IMR-90 (cell line): ENCODE measurements around the gene RHBDD1. TPM values are rescaled to one million over a fixed set of nuclear protein-coding genes. Genes with fewer than 3 reads are reported as not detected.

Source experiments
- ATAC-seq: fragments of 200-7000 bp; cut with Tn5 transposase; 2 replicates; pipeline ENCODE4 v1.9.1; 2020; ENCODE audit warnings: low read depth, mild to moderate bottlenecking, moderate library complexity
- BruUV-seq: library from RNA; stranded (reverse); fragments of 400-500 nt; replicated peaks from 2 replicates; lab custom pipeline; 2021; lab: Mats Ljungman, UMichigan
- CTCF ChIA-PET: fragments of 300-600 bp; formaldehyde crosslinking; extraction: SDS; loops from one replicate; lab custom pipeline; 2021; ENCODE audit warnings: antibody characterized with exemption; lab: Yijun Ruan, JAX
- POLR2A ChIA-PET: fragments of 300-600 bp; sonication (Branson Sonifier 250); formaldehyde crosslinking; loops from one replicate; lab custom pipeline; 2022; ENCODE audit warnings: antibody characterized with exemption; ENCODE audit not compliant: unreplicated experiment; lab: Charles Lee
- DNase-seq: peaks from one replicate; pipeline ENCODE4 v3.0.0; 2013
- H2AFZ ChIP-seq: replicated peaks from 2 replicates; pipeline ENCODE3; 2013; ENCODE audit warnings: low read length, mild to moderate bottlenecking; ENCODE audit not compliant: poor library complexity
- H2AK5ac ChIP-seq: 2 replicates; pipeline ENCODE4 v1.6.1; 2013; ENCODE audit warnings: low read depth, low read length, inconsistent platforms
- H2AK9ac ChIP-seq: replicated peaks from 2 replicates; pipeline ENCODE3; 2013; ENCODE audit warnings: mild to moderate bottlenecking, low read depth, low read length, moderate library complexity; ENCODE audit not compliant: poor library complexity
- H2BK120ac ChIP-seq: 2 replicates; pipeline ENCODE4 v1.6.1; 2013; ENCODE audit warnings: low read depth, low read length, inconsistent platforms
- H2BK15ac ChIP-seq: 3 replicates; pipeline ENCODE4 v1.6.1; 2013; ENCODE audit warnings: low read depth, low read length, inconsistent platforms
- H2BK20ac ChIP-seq: 2 replicates; pipeline ENCODE4 v1.6.1; 2013; ENCODE audit warnings: low read depth, mild to moderate bottlenecking, inconsistent platforms, low read length, moderate library complexity
- H2BK5ac ChIP-seq: 2 replicates; pipeline ENCODE4 v1.6.1; 2013; ENCODE audit warnings: mild to moderate bottlenecking, low read depth, low read length, inconsistent platforms; ENCODE audit not compliant: poor library complexity, severe bottlenecking
- H3K14ac ChIP-seq: replicated peaks from 2 replicates; pipeline ENCODE4 v1.6.1; 2013; ENCODE audit warnings: low read depth, low read length, inconsistent platforms
- H3K18ac ChIP-seq: 2 replicates; pipeline ENCODE4 v1.6.1; 2013; ENCODE audit warnings: low read depth, low read length, control low read depth
- H3K23ac ChIP-seq: 2 replicates; pipeline ENCODE4 v1.6.1; 2013; ENCODE audit warnings: low read depth, low read length, inconsistent platforms
- H3K27ac ChIP-seq: 2 replicates; pipeline ENCODE4 v1.5.1; 2013; ENCODE audit warnings: mild to moderate bottlenecking, control low read depth, low read length; ENCODE audit not compliant: insufficient read depth
- H3K27me3 ChIP-seq: 2 replicates; pipeline ENCODE4 v1.6.1; 2013; ENCODE audit warnings: low read length; ENCODE audit not compliant: control insufficient read depth, insufficient read depth
- H3K36me3 ChIP-seq: 2 replicates; pipeline ENCODE4 v1.6.1; 2013; ENCODE audit warnings: low read length, mixed read lengths; ENCODE audit not compliant: control insufficient read depth, insufficient read depth
- H3K4ac ChIP-seq: 2 replicates; pipeline ENCODE4 v1.6.1; 2013; ENCODE audit warnings: low read depth, low read length, inconsistent platforms
- H3K4me1 ChIP-seq: 2 replicates; pipeline ENCODE4 v1.6.1; 2013; ENCODE audit warnings: low read length, mixed read lengths; ENCODE audit not compliant: control insufficient read depth, insufficient read depth
- H3K4me2 ChIP-seq: 2 replicates; pipeline ENCODE4 v1.6.1; 2013; ENCODE audit warnings: low read depth, mild to moderate bottlenecking, control low read depth, low read length, moderate library complexity
- H3K4me3 ChIP-seq: 2 replicates; pipeline ENCODE4 v1.5.1; 2013; ENCODE audit warnings: low read depth, mild to moderate bottlenecking, control low read depth, low read length, moderate library complexity; ENCODE audit not compliant: insufficient read depth
- H3K56ac ChIP-seq: 2 replicates; pipeline ENCODE4 v1.6.1; 2013; ENCODE audit warnings: low read length, inconsistent platforms; ENCODE audit not compliant: insufficient read depth; ENCODE audit errors: extremely low read depth
- H3K79me1 ChIP-seq, 2 experiments: 2 replicates each; pipeline ENCODE4 v1.6.1; 2013; ENCODE audit warnings: low read length in 2 of 2, inconsistent platforms in 1 of 2, low read depth in 1 of 2
- H3K9ac ChIP-seq: 2 replicates; pipeline ENCODE4 v1.6.1; 2013; ENCODE audit warnings: low read depth, low read length, control low read depth
- H3K9me1 ChIP-seq: 2 replicates; pipeline ENCODE4 v1.6.1; 2013; ENCODE audit warnings: low read length, inconsistent platforms; ENCODE audit not compliant: insufficient read depth
- H3K9me3 ChIP-seq: 2 replicates; pipeline ENCODE4 v1.6.1; 2013; ENCODE audit warnings: low read length; ENCODE audit not compliant: control insufficient read depth, insufficient read depth
- H4K20me1 ChIP-seq: 2 replicates; pipeline ENCODE4 v1.6.1; 2013; ENCODE audit warnings: low read length, inconsistent platforms; ENCODE audit not compliant: insufficient read depth
- H4K5ac ChIP-seq: 2 replicates; pipeline ENCODE4 v1.6.1; 2013; ENCODE audit warnings: mild to moderate bottlenecking, low read depth, low read length, control low read depth
- H4K8ac ChIP-seq, 2 experiments: 2 replicates each; pipeline ENCODE4 v1.6.1; 2013; ENCODE audit warnings: low read depth in 2 of 2, low read length in 2 of 2, control low read depth in 1 of 2, inconsistent platforms in 1 of 2
- H4K91ac ChIP-seq: 2 replicates; pipeline ENCODE4 v1.6.1; 2013; ENCODE audit warnings: low read depth, low read length, inconsistent platforms; ENCODE audit not compliant: insufficient read depth
- BHLHE40 ChIP-seq: fragments of 150-350 bp; IDR thresholded peaks from 2 replicates; pipeline ENCODE4 v1.6.1; 2016; ENCODE audit warnings: mild to moderate bottlenecking, low read depth, low read length
- CHD1 ChIP-seq: IDR thresholded peaks from 2 replicates; pipeline ENCODE4 v1.6.1; 2012; ENCODE audit warnings: low read depth, low read length, improper control_type of control experiment
- CTCF ChIP-seq: conservative IDR thresholded peaks from 2 replicates; pipeline ENCODE4 v1.5.1; 2012; ENCODE audit warnings: mild to moderate bottlenecking, low read depth, low read length, improper control_type of control experiment
- NFE2L2 ChIP-seq: fragments of 150-350 bp; IDR thresholded peaks from 2 replicates; pipeline ENCODE4 v1.6.1; 2016; ENCODE audit warnings: low read depth, mild to moderate bottlenecking, low read length
- RAD21 ChIP-seq: IDR thresholded peaks from 2 replicates; pipeline ENCODE4 v1.6.1; 2012; ENCODE audit warnings: low read length, improper control_type of control experiment
- RCOR1 ChIP-seq: IDR thresholded peaks from 2 replicates; pipeline ENCODE4 v1.6.1; 2012; ENCODE audit warnings: mild to moderate bottlenecking, low read length, improper control_type of control experiment; ENCODE audit not compliant: insufficient replicate concordance
- RFX5 ChIP-seq: IDR thresholded peaks from 2 replicates; pipeline ENCODE4 v1.8.0; 2012; ENCODE audit warnings: low read depth, mild to moderate bottlenecking, low read length, moderate library complexity
- USF2 ChIP-seq: fragments of 150-350 bp; IDR thresholded peaks from 2 replicates; pipeline ENCODE4 v1.6.1; 2017; ENCODE audit warnings: mild to moderate bottlenecking, antibody characterized with exemption, low read length, low read depth
- WGBS, 2 experiments: methylation state at CpG; one replicate each; pipeline versions ENCODE4 v1.1.5 to v1.1.7; 2013; ENCODE audit warnings: missing lambda C conversion rate in 2 of 2; ENCODE audit not compliant: insufficient read length in 1 of 2; ENCODE audit errors: extremely low coverage in 2 of 2; 5-methylcytosine and 5-hydroxymethylcytosine counted together
- dilution Hi-C: fragments of 300-500 bp; cut with HindIII; formaldehyde crosslinking; loops from one replicate; pipeline ENCODE4 v1.14.3; 2018; ENCODE audit warnings: low sequenced_read_pairs; ENCODE audit not compliant: unreplicated experiment
- in situ Hi-C: fragments of 300-500 bp; cut with MboI; formaldehyde crosslinking; loops from 3 replicates; pipeline ENCODE4 v1.14.3; 2019; ENCODE audit warnings: low sequenced_read_pairs, inconsistent platforms, mixed read lengths
- intact Hi-C: fragments of 100-400 bp; cut with micrococcal nuclease; formaldehyde crosslinking; loops from 2 replicates; pipeline ENCODE4 v1.10.0; 2022
- polyA plus RNA-seq, 3 experiments: library from polyadenylated mRNA; depleted of rRNA; stranded (reverse); fragments of >200 nt; gene quantifications; 2 replicates each; pipeline ENCODE4 v1.2.3, GENCODE V29; 2012; ENCODE audit warnings: low replicate concordance in 1 of 3
- total RNA-seq: library from RNA; depleted of rRNA; stranded (reverse); fragments of >200 nt; gene quantifications from 2 replicates; pipeline ENCODE4 v1.2.3, GENCODE V29; 2012

The RHBDD1 gene
- total and polyA plus RNA-seq, 2 of the 4 experiments (the other 2 are of a cell fraction): 9.7 to 14.0 TPM

- no peak for TF ChIP-seq RCOR1
- TF ChIP-seq CHD1: no peak
- no peak for TF ChIP-seq RAD21
- no peak for TF ChIP-seq NFE2L2
Measured at GRCh38 chr2:226837787-226838603, 2.1 kb downstream of the RHBDD1 start (continued).

- Histone ChIP-seq H4K20me1 (no peaks in the 10 kb centered on the region), H3K27ac (no peak overlapping the region), H2BK120ac (no peak overlapping the region; the same call in 1 of the 2 replicates), H2BK20ac (no peak overlapping the region), H4K8ac (no peak overlapping the region), H3K79me1 (peaks cover 27 to 42% of the 10 kb centered on the region in 2 experiments), H3K9me3 (no peaks in the 10 kb centered on the region), H3K9me1 (peaks cover 5% of the 10 kb centered on the region; the same call in 1 of the 2 replicates), H3K56ac (no peak overlapping the region), H4K91ac (no peak overlapping the region), H2AK5ac (no peak overlapping the region), H3K4me2 (peak overlapping the region; percentile 69; the same call in 1 of the 2 replicates), H3K27me3 (no peaks in the 10 kb centered on the region), H3K4me3 (no peak overlapping the region), H3K9ac (no peak overlapping the region), H3K4ac (no peak overlapping the region), H4K5ac (no peak overlapping the region), H2BK15ac (0 out of 3 replicates have a peak overlapping the region, but pooled peaks have one; percentile 21), H3K14ac (no peak overlapping the region; the same call in 1 of the 2 replicates), H2BK5ac (peak overlapping the region; percentile 60), H2AK9ac (no peak overlapping the region), H3K4me1 (peaks cover 2% of the 10 kb centered on the region; the same call in 1 of the 2 replicates), H2AFZ (no peak overlapping the region), H3K18ac (no peak overlapping the region), H3K23ac (no peak overlapping the region), H3K36me3 (0 out of 2 replicates have a peak, but pooled peaks cover 2% of the 10 kb centered on the region)
- in situ Hi-C loops: no loop called here
- intact Hi-C loops: loop anchor here (5.0 kb wide), 2 partner anchors 34 to 54 kb away; no protein-coding TSS in a partner anchor
- dilution Hi-C loops: no loop called here
- no peak for TF ChIP-seq USF2
- TF ChIP-seq BHLHE40: no peak
- no peak for TF ChIP-seq CTCF
- no peak for TF ChIP-seq RFX5
- DNase-seq (no peak), ATAC-seq (no peak)
- POLR2A ChIA-PET: no interaction called here
- no CpG with 5 or more reads among the region's 3 CpGs for WGBS, 2 experiments
- CTCF ChIA-PET: no interaction called here
- no TSS peak for BruUV-seq
Measured at GRCh38 chr2:226838722-226839121, 2.9 kb downstream of the RHBDD1 start.
